Esophagus muscularis mucosa (tissue), 4 donors: ENCODE data around the gene ADK.

Source experiments
- CTCF ChIP-seq, 3 experiments: fragments of 200-600 bp in 2 of 3; fragments of 450-650 bp in 1 of 3; sonication (generic) in 2 of 3; IDR thresholded peaks; one replicate each; pipeline ENCODE4 v1.5.1; 2017 to 2019; ENCODE audit warnings: antibody characterized with exemption in 3 of 3, mild to moderate bottlenecking in 2 of 3, moderate library complexity in 1 of 3
- EP300 ChIP-seq: sonication (generic); formaldehyde crosslinking; IDR thresholded peaks from one replicate; pipeline ENCODE4 v1.6.1; 2017; ENCODE audit warnings: antibody characterized with exemption
- POLR2A ChIP-seq: fragments of 450-650 bp; IDR thresholded peaks from one replicate; pipeline ENCODE4 v1.6.1; 2017; ENCODE audit warnings: antibody characterized with exemption, moderate library complexity, mild to moderate bottlenecking, low read depth

GRCh38 chr10:74244097-74244685 lies 93.2 kb downstream of the ADK start:
- no peak for TF ChIP-seq EP300
- peak; percentile 54 to 63 (median 57) for TF ChIP-seq CTCF (IDR thresholded peaks at IDR 0.05)
- TF ChIP-seq POLR2A: no peak
